ENCODE measurements around the gene SF1. TPM values are rescaled to one million over a fixed set of nuclear protein-coding genes. Genes with fewer than 3 reads are reported as not detected.

SF1 gene
- total RNA-seq, 1 donor from 2014 or later: 104 TPM

DNA sequence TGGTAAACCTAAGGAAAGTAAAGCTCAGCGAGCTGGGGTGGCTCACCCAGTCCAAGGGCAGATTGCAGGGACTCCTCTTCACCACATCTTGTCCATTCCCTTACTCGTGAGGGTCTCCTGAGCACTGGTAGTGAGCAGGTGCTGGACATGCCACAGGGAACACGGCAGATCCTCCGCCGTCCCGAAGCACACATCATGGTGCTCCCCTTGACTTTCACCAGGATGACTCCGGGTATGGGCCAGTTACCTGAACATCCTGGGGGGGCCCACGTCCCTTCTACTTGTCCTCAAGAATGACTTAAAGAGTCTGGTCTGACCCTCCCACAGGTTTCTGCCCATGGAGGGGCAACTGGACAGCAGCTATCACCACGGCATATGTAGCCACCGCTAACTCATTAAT lies 8.0 kb upstream of the SF1 start:
- DNase-seq (ENCODE audit: low spot score) (no peak), ATAC-seq (no peak)

DNA sequence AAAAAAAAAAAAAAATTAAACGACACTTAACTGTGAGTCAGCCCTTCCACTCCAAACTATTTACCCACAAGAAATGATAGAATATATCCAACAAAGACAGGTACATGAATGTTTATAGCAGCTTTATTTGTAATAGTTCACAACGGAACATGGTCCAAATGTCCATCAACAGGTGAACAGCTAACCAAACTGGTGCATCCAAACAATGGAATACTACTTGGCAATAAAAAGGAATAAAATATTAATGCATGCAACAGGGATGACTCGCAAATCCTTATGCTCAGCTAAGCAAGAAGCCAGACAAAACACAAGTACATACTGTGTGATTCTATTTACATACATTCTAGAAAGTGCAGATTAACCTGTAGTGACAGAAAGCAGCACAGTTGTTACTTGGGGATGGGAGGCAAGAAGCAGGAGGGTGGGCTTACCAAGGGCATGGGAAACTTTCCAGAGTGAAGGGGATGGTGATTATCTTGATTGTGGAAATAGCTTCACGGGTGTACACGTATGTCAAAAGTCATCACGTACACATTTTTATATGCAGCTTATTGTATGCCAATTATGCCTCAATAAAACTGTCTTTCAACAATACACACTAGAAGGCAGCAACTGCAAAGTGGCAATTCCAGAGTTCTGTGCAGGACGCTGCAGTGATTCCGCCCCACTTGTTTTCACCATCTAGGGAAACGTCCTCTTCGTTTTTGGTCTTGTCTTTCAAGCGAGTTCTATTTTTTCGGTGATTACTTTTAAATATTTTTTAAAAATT lies 6.7 kb upstream of the SF1 start:
- ATAC-seq (no peak), DNase-seq (ENCODE audit: low spot score) (no peak)

- peak; percentile 14 for ATAC-seq
- no peak for DNase-seq (ENCODE audit: low spot score)
Measured at GRCh38 chr11:64778223-64778472, 194 bp downstream of the SF1 start.

DNA sequence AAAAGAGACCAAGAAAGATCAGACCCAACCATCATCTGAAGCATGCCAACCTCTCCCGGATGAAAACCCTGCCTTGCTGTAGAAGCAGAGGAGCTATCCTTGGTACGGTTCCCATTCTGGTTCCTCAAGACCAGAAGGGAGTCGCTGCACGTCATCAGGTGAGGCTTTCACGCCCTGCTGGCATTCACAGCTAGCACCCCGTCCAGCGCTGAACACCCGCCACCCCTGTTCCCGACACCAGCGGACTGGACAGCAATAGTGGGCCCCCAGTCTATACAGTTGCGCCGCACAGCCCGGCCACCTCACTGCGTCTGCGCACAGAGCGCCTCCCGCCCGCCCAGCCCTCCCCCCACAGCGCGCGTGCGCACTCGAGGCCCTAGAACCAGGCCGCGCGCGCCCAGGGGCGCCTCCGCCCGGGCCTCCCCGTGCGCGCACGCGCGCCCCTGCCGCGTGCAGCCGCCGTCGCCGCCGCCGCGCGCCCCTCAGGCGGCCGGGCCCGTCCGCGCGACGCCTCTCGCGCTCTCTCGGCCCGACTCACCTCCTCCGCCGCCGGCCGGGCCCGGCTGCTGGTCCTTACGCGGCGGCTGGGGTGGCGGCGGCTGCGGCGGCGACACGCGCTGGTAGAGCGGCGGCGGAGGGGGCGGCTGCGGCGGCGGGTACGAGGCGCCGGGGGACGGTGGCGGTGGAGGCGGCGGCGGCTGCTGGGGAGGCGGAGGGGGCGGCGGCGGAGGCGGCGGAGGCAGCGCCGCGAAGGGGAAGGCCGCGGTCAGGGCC lies 706 bp downstream of the SF1 start:
- DNase-seq (ENCODE audit: low spot score) (peak; percentile 84), ATAC-seq (peak; percentile 38)

DNA sequence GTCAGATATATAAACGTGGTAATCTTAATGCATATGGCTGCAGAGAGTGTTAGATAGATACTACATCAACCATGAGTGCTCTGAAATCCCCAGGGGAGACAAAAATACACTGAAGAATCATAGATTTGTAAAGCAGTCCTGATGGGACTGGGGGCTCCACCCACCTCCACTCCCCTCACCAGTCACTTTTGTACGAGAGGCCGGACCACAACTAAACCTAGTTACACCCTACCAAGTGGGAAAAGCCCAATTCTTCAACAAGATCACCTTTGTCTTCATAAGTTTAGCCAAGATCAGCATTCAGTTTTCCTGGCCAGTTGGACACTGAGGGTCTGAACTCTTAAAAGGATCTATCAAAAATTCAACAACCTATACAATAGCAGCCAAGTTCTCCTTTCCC lies 1.5 kb downstream of the SF1 start:
- ATAC-seq: no peak
- no peak for DNase-seq (ENCODE audit: low spot score)

DNA sequence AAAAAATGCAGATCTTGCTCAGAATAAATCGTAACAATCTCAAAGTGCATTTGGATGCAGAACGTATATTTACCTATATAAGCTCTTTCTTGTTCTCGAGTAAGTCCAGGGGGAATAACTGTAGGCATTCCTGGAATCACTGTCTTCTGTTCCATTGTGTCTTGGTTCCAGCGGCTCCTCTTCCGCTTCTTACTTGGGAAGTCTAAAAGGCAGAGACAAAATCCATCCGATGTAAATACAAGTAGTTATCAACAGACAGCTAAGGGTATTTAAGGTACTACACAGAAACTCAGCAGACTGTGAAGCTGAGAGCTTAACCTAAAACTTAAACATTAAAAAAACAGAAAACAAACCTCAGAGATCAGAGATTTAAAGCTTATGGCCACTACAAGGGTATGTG lies 1.9 kb downstream of the SF1 start:
- DNase-seq (ENCODE audit: low spot score) (no peak), ATAC-seq (no peak)

- ATAC-seq (no peak), DNase-seq (ENCODE audit: low spot score) (no peak)
Measured at GRCh38 chr11:64774144-64774543, 4.2 kb downstream of the SF1 start.

DNA sequence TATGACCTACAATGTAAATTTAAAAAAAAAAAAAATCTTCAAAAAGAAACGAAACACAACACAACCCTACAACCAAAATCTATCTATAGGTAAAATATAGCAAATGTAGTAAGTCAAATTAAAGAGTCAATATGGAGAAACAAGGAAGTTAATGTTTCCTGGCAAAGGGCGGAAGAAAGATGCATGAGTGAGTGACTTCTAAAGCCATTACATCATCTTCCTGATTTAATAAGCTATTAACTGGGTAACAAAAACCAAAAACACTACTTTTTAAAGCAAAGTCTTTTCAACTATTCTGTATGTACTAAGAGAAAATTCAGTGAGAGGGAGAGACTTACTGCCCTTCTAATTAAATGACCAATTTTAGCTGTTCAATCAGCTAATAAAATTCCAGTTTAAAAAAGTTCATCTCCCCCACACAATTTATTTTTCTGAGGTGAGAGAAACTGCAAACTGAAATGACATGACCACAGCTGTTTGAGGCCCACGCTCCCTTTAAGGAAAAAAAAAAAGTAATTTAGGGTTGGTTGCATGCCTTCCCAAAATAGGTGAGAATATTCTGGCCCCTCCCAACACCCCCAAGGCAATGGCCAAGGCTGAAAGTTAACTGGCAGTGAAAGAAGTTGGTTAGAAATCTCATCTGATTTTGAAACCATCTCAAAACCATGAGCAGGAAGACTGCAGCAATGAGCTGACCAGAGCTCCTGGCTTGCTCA lies 5.9 kb downstream of the SF1 start:
- ATAC-seq: no peak
- DNase-seq (ENCODE audit: low spot score): no peak

DNA sequence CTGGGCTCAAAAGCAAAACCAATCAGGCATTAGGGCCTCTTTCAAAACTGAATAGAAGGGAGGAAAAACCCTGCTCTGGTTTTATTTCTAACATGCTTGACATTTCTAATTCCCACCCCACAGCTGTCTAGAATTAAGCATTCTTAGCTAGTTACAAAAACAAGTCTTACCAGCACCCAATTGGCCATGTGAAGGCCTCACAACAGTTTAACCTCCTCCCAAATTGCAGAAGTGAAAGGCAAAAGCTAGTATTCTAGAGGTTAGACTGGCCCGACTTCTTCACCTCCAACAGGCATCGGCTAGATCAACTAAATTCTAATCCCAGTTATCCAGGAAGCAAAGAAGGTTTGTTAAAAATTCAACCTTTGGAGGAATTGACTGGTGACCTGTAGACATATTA lies 6.5 kb downstream of the SF1 start:
- no peak for ATAC-seq

GRCh38 chr11:64770120-64770519 lies 8.2 kb downstream of the SF1 start:
- ATAC-seq: no peak
- no peak for DNase-seq (ENCODE audit: low spot score)

More for the DNA sequence above, 6.5 kb downstream of the SF1 start:
- no peak for DNase-seq (ENCODE audit: low spot score)

- DNase-seq (ENCODE audit: low spot score): no peak
- no peak for ATAC-seq
Measured at GRCh38 chr11:64769283-64769682, 9.1 kb downstream of the SF1 start.

- ATAC-seq: no peak
Measured at GRCh38 chr11:64768300-64768694, 10.0 kb downstream of the SF1 start.

DNA sequence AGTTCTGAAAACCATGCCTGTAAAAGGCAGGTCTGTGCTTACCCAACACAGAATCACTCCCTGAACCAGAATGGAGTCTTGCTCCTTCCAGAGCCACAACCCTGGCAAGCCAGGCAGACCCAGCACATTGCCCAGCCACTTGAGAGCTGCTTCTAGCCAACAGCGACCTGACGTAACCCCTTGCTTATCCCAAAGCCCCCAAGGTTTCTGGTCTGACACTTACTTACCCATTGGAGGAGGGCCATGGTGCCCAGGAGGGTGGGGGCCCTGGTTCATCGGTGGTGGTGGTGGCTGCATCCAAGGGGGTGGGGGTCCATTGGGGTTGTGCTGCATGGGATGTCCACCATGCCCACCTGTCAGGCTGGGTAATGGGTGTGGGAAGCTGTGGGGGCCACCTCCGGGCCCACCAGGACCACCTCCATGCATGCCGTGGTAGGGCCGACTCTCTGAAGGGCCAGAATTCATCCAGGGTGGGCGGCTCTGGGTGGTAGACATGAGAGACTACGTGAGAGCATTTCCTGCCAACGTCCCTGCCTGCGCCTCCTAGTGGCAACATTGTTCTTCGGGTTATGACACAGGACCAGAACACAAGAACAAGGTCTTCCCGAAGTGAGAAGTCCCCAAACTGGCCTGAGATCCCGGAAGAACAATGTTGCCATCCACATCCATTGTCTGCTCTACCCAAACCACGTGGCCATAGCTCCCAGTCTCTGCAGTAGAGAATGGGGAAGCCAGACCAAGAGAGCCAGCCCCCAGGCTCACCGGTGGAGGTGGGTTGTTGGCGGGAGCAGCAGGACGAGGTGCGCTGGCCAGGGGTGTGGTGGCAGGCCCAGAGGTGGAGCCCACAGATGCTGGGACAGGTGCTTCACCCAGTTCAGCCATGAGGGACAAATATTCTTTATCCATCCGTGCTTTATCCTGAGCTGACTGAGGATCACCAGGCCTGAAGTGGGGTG lies 10.7 kb downstream of the SF1 start:
- ATAC-seq (peak; percentile 58), DNase-seq (ENCODE audit: low spot score) (no peak)

More at GRCh38 chr11:64768300-64768694, 10.0 kb downstream of the SF1 start:
- DNase-seq (ENCODE audit: low spot score): no peak

DNA sequence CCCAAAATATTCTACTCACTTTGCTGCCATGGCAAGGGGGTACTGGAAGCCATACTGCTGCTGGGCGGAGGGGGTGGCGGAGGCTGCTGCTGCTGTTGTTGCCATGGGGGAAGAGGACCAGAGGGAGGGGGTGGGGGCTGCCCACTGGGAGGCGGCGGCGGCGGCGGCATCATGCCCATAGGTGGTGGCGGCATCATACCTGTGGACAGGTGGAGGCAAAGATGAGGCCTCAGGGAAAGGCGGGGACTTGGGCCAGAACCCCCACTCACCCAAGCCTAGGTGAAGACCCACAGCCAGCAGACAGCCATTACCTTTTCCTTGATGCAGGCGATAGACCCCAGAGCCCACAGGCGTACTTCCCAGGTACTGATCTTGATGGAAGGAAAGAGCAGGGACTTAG lies 11.5 kb downstream of the SF1 start:
- no peak for DNase-seq (ENCODE audit: low spot score)
- ATAC-seq: no peak

- no peak for ATAC-seq
Measured at GRCh38 chr11:64765851-64766665, 12.3 kb downstream of the SF1 start.

DNA sequence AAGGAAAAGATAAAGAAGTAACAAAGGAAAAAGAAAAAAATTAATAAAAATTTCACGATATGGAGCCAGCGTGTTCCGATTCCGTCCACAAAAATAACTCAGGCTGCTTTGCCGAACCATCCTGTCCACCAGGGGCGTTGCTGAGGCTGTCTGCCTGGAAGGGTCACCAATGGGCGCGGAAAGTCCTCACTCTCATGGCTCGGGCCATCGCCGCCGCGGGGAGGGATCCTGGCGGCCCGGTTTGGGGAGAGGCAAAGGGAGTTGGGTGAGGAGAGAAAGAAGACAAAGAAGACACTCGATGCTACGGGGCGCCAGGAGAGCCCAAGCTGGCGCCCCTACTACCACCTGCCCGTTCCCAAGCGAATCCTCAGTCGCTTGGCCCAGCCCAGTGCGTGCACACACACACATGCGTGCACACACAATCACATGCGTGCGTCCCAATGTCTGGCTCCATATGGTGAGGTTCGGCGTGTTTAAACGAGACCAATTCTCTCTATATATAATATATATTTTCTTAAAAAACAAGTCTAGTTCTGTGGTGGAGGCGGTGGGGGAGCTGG lies 13.0 kb downstream of the SF1 start:
- ATAC-seq (no peak), DNase-seq (ENCODE audit: low spot score) (no peak)

More at GRCh38 chr11:64765851-64766665, 12.3 kb downstream of the SF1 start:
- DNase-seq (ENCODE audit: low spot score): no peak

DNA sequence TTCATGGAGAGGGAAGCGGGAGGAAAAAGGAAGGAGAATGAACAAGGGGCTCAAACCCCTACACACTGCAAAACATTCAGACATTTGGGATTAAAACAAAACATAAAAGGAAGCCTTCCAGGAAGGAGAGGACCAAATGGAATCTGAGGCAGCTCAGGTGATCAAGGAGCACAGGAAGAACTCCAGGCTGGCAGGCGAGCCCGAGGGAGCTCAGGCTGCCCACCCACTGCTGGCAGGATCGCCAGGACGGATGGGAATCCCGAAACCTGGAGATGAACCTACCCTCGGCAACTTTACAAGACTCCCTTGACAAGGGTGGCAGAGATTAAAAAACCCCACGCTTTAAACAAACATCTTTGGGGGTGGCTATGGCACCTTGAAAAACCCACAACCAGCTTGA lies 13.6 kb downstream of the SF1 start:
- ATAC-seq (no peak), DNase-seq (ENCODE audit: low spot score) (no peak)

DNA sequence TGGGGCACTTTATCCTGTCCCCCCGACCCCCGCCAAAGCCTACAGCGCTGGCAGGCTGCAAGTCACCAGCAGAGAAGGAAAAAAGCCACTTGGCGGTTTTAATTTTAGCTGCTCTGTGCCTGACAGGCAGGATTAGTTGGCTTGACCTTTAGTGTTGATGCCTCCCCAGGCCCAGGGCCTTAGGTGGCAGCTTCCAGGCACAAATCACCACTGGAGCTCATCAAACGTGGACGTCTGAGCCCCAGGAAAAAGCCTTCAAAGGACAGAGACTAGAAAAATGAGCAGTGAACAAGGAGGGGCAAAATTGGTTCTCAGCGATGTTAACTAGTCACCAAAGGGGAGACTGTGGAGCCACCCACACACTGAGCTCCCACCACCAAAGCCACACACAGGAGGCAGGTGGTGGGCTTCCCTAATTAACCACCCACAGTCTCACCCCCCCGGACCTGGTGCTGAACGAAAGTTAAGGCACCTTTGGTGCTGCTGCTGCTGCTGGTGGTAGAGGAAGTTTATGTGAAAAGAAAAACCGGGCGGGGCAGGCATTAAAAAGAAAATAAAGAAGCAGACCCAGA lies 14.2 kb downstream of the SF1 start:
- DNase-seq (ENCODE audit: low spot score) (no peak), ATAC-seq (no peak)

DNA sequence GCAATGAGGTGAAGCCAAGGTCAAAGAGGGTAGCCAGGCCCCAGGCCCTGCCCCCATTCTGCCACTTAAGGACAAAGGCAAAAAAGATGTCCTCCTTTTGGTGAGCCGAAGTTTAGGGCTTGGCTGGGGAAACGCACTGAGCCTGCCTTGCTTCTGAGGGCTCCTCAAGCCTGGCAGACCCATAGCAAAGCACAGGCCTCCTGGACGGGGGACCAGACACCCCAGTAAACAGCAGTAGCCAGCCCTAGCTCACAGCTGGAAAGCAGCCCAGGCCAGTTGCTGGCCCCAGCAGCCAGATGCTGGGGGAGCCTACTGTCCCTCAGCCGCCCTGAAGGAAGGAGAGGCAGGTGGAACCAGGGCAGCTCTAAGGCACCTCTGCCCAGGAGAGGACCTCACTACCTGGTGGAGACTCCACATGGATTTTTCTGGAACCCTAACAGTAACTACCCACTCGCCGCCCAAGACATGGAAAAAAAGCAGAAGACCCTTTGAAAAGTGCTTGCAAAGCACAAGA lies 14.8 kb downstream of the SF1 start:
- DNase-seq (ENCODE audit: low spot score): no peak
- ATAC-seq: no peak
